Measurements from ENCODE around the gene ALDOB.

Gene ALDOB

GRCh38 chr9:101477736-101478135 lies 42.2 kb upstream of the ALDOB start:
- TF ChIP-seq CTCF (IDR thresholded peaks at IDR 0.05; ENCODE audit: insufficient read depth, low read depth, low read length, missing control alignments): no peak
- no peak overlapping the region for H3K4me3 ChIP-seq (ENCODE audit: low read length)
- peak; percentile 59 for DNase-seq (ENCODE audit: low read depth)

GRCh38 chr9:101477214-101477613 lies 41.6 kb upstream of the ALDOB start:
- H3K4me3 ChIP-seq (ENCODE audit: low read length): no peak overlapping the region
- peak; percentile 24 for DNase-seq (ENCODE audit: low read depth)
- TF ChIP-seq CTCF (IDR thresholded peaks at IDR 0.05; ENCODE audit: insufficient read depth, low read depth, low read length, missing control alignments): no peak

- no peak overlapping the region for H3K4me3 ChIP-seq (ENCODE audit: low read length)
- no peak for DNase-seq (ENCODE audit: low read depth)
- TF ChIP-seq CTCF (IDR thresholded peaks at IDR 0.05; ENCODE audit: insufficient read depth, low read depth, low read length, missing control alignments): no peak
Measured at GRCh38 chr9:101476576-101477208, 41.1 kb upstream of the ALDOB start.

- no peak for DNase-seq (ENCODE audit: low read depth)
- TF ChIP-seq CTCF (IDR thresholded peaks at IDR 0.05; ENCODE audit: insufficient read depth, low read depth, low read length, missing control alignments): no peak
- no peak overlapping the region for H3K4me3 ChIP-seq (ENCODE audit: low read length)
Measured at GRCh38 chr9:101472891-101473290, 37.3 kb upstream of the ALDOB start.

- no peak overlapping the region for H3K4me3 ChIP-seq (ENCODE audit: low read length)
- TF ChIP-seq CTCF (IDR thresholded peaks at IDR 0.05; ENCODE audit: insufficient read depth, low read depth, low read length, missing control alignments): no peak
- no peak for DNase-seq (ENCODE audit: low read depth)
Measured at GRCh38 chr9:101470929-101471328, 35.4 kb upstream of the ALDOB start.

- TF ChIP-seq CTCF (IDR thresholded peaks at IDR 0.05; ENCODE audit: insufficient read depth, low read depth, low read length, missing control alignments): no peak
- no peak for DNase-seq (ENCODE audit: low read depth)
- no peak overlapping the region for H3K4me3 ChIP-seq (ENCODE audit: low read length)
Measured at GRCh38 chr9:101470021-101470420, 34.4 kb upstream of the ALDOB start.

- DNase-seq (ENCODE audit: low read depth): no peak
- no peak for TF ChIP-seq CTCF (IDR thresholded peaks at IDR 0.05; ENCODE audit: insufficient read depth, low read depth, low read length, missing control alignments)
- H3K4me3 ChIP-seq (ENCODE audit: low read length): no peak overlapping the region
Measured at GRCh38 chr9:101469026-101469425, 33.5 kb upstream of the ALDOB start.
